OCI-LY7 (cell line): ENCODE results near the gene EMD.

ENCODE experiments used
- CTCF ChIP-seq: fragments of 200-600 bp; sonication (generic); conservative IDR thresholded peaks from 2 replicates; pipeline ENCODE4 v1.5.1; 2014; ENCODE audit warnings: mild to moderate bottlenecking, antibody characterized with exemption, low read length, moderate library complexity, mixed read lengths
- EZH2phosphoT487 ChIP-seq: fragments of 200-600 bp; sonication (generic); IDR thresholded peaks from 2 replicates; pipeline ENCODE4 v1.6.1; 2018; ENCODE audit warnings: low read depth, borderline replicate concordance, mild to moderate bottlenecking, mixed run types, antibody characterized with exemption, low read length, moderate library complexity, mixed read lengths

- no peak for TF ChIP-seq CTCF
- TF ChIP-seq EZH2phosphoT487, result no peak
These were observed 32.9 kb downstream of the EMD start for GRCh38 chrX:154411981-154412340.
